ENCODE results near the gene SNAI3.

DNA sequence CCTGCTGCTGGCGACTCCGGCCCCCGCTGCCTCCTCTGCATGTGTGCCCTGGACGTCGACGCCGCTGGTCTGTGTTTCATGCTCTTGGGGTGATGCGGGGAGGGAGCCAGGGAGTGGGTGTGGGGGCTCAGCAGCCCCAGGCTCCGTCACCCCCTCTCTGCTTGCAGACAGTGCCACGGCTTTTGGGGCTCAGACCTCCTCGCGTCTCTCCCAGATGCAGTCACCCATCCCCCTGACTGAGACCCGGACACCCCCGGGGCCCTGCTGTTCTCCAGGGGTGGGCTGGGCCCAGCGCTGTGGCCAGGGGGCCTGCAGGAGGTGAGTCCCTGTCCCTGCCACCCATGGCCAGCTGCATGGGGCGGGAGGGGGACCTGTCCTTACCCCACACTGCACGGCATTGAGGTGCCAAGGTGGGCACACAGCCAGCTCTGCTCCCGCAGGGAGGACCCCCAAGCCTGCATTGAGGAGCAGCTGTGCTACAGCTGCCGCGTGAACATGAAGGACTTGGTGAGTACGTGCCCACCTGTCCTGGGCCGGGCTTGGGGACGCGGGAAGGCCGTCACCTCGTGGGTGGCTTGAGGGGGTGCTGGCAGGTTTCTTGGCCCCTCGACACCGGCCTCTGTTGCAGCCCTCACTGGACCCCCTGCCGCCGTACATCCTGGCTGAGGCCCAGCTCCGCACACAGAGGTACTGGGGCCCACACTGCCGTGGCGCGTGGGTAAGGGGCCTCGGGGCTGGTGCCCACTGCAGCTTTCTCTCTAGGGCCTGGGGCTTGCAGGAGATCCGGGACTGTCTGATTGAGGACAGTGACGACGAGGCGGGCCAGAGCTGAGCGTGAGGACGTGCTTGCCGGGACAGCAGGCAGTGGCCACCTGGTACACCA lies 28.4 kb upstream of the SNAI3 start:
- TF ChIP-seq, protein P1, sequence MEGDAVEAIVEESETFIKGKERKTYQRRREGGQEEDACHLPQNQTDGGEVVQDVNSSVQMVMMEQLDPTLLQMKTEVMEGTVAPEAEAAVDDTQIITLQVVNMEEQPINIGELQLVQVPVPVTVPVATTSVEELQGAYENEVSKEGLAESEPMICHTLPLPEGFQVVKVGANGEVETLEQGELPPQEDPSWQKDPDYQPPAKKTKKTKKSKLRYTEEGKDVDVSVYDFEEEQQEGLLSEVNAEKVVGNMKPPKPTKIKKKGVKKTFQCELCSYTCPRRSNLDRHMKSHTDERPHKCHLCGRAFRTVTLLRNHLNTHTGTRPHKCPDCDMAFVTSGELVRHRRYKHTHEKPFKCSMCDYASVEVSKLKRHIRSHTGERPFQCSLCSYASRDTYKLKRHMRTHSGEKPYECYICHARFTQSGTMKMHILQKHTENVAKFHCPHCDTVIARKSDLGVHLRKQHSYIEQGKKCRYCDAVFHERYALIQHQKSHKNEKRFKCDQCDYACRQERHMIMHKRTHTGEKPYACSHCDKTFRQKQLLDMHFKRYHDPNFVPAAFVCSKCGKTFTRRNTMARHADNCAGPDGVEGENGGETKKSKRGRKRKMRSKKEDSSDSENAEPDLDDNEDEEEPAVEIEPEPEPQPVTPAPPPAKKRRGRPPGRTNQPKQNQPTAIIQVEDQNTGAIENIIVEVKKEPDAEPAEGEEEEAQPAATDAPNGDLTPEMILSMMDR (conservative IDR thresholded peaks at IDR 0.05; ENCODE audit: low read depth, low read length): no peak
- no peak for TF ChIP-seq POLR2A (IDR thresholded peaks at IDR 0.05; ENCODE audit: low read depth, low read length)
- no peak for TF ChIP-seq RCOR1 (IDR thresholded peaks at IDR 0.05; ENCODE audit: insufficient replicate concordance, low read length)
- TF ChIP-seq CEBPB (IDR thresholded peaks at IDR 0.05; ENCODE audit: low read depth, low read length): no peak
- TF ChIP-seq BHLHE40 (IDR thresholded peaks at IDR 0.05; ENCODE audit: low read depth, low read length): no peak
- TF ChIP-seq, protein P2, sequence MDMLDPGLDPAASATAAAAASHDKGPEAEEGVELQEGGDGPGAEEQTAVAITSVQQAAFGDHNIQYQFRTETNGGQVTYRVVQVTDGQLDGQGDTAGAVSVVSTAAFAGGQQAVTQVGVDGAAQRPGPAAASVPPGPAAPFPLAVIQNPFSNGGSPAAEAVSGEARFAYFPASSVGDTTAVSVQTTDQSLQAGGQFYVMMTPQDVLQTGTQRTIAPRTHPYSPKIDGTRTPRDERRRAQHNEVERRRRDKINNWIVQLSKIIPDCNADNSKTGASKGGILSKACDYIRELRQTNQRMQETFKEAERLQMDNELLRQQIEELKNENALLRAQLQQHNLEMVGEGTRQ (IDR thresholded peaks at IDR 0.05; ENCODE audit: low read depth, low read length): no peak
- no peak for TF ChIP-seq MAFK (IDR thresholded peaks at IDR 0.05; ENCODE audit: low read depth, low read length)
- no peak for TF ChIP-seq RFX5 (IDR thresholded peaks at IDR 0.05; ENCODE audit: low read depth, low read length)
- TF ChIP-seq FOS (IDR thresholded peaks at IDR 0.05; ENCODE audit: low read depth, low read length): no peak

All from IMR-90 (cell line).